ENCODE data around the gene INHBB.
"Not testable (repeated sequence)": the region's sequence is repeated elsewhere in the genome, so short reads cannot be mapped to it uniquely, and the experiment has no call there.

INHBB gene

GRCh38 chr2:120317180-120317533 lies 28.8 kb upstream of the INHBB start:
- Histone ChIP-seq H3K4me3 (ENCODE audit: low read length) (no peak overlapping the region), H3K4me1 (ENCODE audit: control insufficient read depth, insufficient read depth, low read length) (no peaks in the 10 kb centered on the region), H3K9me3 (replicated peaks; ENCODE audit: low read length) (no peaks in the 10 kb centered on the region), H3K36me3 (ENCODE audit: insufficient read depth, low read length) (no peaks in the 10 kb centered on the region), H3K9ac (ENCODE audit: low read depth, low read length) (no peak overlapping the region), H3K27me3 (ENCODE audit: control insufficient read depth, insufficient read depth, low read length) (peaks cover 26% of the 10 kb centered on the region), H3K4me2 (ENCODE audit: low read length) (no peak overlapping the region)

- Histone ChIP-seq H3K4me2 (ENCODE audit: low read length) (no peak overlapping the region), H3K9ac (ENCODE audit: low read depth, low read length) (no peak overlapping the region), H3K9me3 (replicated peaks; ENCODE audit: low read length) (no peaks in the 10 kb centered on the region)
Observed at GRCh38 chr2:120317916-120318315, 28.0 kb upstream of the INHBB start.

GRCh38 chr2:120318626-120319025 lies 27.3 kb upstream of the INHBB start:
- Histone ChIP-seq H3K36me3 (ENCODE audit: insufficient read depth, low read length) (no peaks in the 10 kb centered on the region), H3K27me3 (ENCODE audit: control insufficient read depth, insufficient read depth, low read length) (peaks cover 33% of the 10 kb centered on the region), H3K4me1 (ENCODE audit: control insufficient read depth, insufficient read depth, low read length) (peaks cover 6% of the 10 kb centered on the region)

More at GRCh38 chr2:120317916-120318315, 28.0 kb upstream of the INHBB start:
- Histone ChIP-seq H3K36me3 (ENCODE audit: insufficient read depth, low read length) (no peaks in the 10 kb centered on the region), H3K4me3 (ENCODE audit: low read length) (no peak overlapping the region), H3K27me3 (ENCODE audit: control insufficient read depth, insufficient read depth, low read length) (peaks cover 27% of the 10 kb centered on the region), H3K4me1 (ENCODE audit: control insufficient read depth, insufficient read depth, low read length) (no peaks in the 10 kb centered on the region)

GRCh38 chr2:120319123-120319522 lies 26.8 kb upstream of the INHBB start:
- H3K4me2 ChIP-seq (ENCODE audit: low read length) = no peak overlapping the region
- no peaks in the 10 kb centered on the region for H3K36me3 ChIP-seq (ENCODE audit: insufficient read depth, low read length)
- H3K27me3 ChIP-seq (ENCODE audit: control insufficient read depth, insufficient read depth, low read length) = peaks cover 38% of the 10 kb centered on the region
- no peaks in the 10 kb centered on the region for H3K9me3 ChIP-seq (replicated peaks; ENCODE audit: low read length)
- peaks cover 6% of the 10 kb centered on the region for H3K4me1 ChIP-seq (ENCODE audit: control insufficient read depth, insufficient read depth, low read length)
- H3K4me3 ChIP-seq (ENCODE audit: low read length) = no peak overlapping the region
- H3K9ac ChIP-seq (ENCODE audit: low read depth, low read length) = no peak overlapping the region

More at GRCh38 chr2:120318626-120319025, 27.3 kb upstream of the INHBB start:
- no peak overlapping the region for H3K9ac ChIP-seq (ENCODE audit: low read depth, low read length)
- H3K4me3 ChIP-seq (ENCODE audit: low read length) = no peak overlapping the region
- H3K9me3 ChIP-seq (replicated peaks; ENCODE audit: low read length) = no peaks in the 10 kb centered on the region
- H3K4me2 ChIP-seq (ENCODE audit: low read length) = no peak overlapping the region

- H3K4me3 ChIP-seq (ENCODE audit: low read length) = no peak overlapping the region
- no peak overlapping the region for H3K4me2 ChIP-seq (ENCODE audit: low read length)
- no peak overlapping the region for H3K9ac ChIP-seq (ENCODE audit: low read depth, low read length)
- H3K4me1 ChIP-seq (ENCODE audit: control insufficient read depth, insufficient read depth, low read length) = peaks cover 6% of the 10 kb centered on the region
- no peaks in the 10 kb centered on the region for H3K36me3 ChIP-seq (ENCODE audit: insufficient read depth, low read length)
- H3K27me3 ChIP-seq (ENCODE audit: control insufficient read depth, insufficient read depth, low read length) = peaks cover 44% of the 10 kb centered on the region
- no peaks in the 10 kb centered on the region for H3K9me3 ChIP-seq (replicated peaks; ENCODE audit: low read length)
Observed at GRCh38 chr2:120319686-120320317, 26.1 kb upstream of the INHBB start.

GRCh38 chr2:120320318-120320851 lies 25.6 kb upstream of the INHBB start:
- no peak overlapping the region for H3K4me2 ChIP-seq (ENCODE audit: low read length)
- H3K4me3 ChIP-seq (ENCODE audit: low read length) = no peak overlapping the region
- no peaks in the 10 kb centered on the region for H3K9me3 ChIP-seq (replicated peaks; ENCODE audit: low read length)
- no peak overlapping the region for H3K9ac ChIP-seq (ENCODE audit: low read depth, low read length)
- H3K36me3 ChIP-seq (ENCODE audit: insufficient read depth, low read length) = no peaks in the 10 kb centered on the region
- H3K27me3 ChIP-seq (ENCODE audit: control insufficient read depth, insufficient read depth, low read length) = peaks cover 42% of the 10 kb centered on the region
- H3K4me1 ChIP-seq (ENCODE audit: control insufficient read depth, insufficient read depth, low read length) = peaks cover 6% of the 10 kb centered on the region

GRCh38 chr2:120320887-120321556 lies 24.9 kb upstream of the INHBB start:
- H3K4me1 ChIP-seq (ENCODE audit: control insufficient read depth, insufficient read depth, low read length); H3K4me3 ChIP-seq (ENCODE audit: low read length); H3K4me2 ChIP-seq (ENCODE audit: low read length); H3K9me3 ChIP-seq (replicated peaks; ENCODE audit: low read length); H3K36me3 ChIP-seq (ENCODE audit: insufficient read depth, low read length); H3K9ac ChIP-seq (ENCODE audit: low read depth, low read length): not testable (repeated sequence)
- peaks cover 42% of the 10 kb centered on the region for H3K27me3 ChIP-seq (ENCODE audit: control insufficient read depth, insufficient read depth, low read length)

GRCh38 chr2:120321721-120322284 lies 24.1 kb upstream of the INHBB start:
- Histone ChIP-seq H3K9me3 (replicated peaks; ENCODE audit: low read length) (no peaks in the 10 kb centered on the region), H3K36me3 (ENCODE audit: insufficient read depth, low read length) (no peaks in the 10 kb centered on the region), H3K9ac (ENCODE audit: low read depth, low read length) (no peak overlapping the region), H3K4me2 (ENCODE audit: low read length) (no peak overlapping the region), H3K4me1 (ENCODE audit: control insufficient read depth, insufficient read depth, low read length) (peaks cover 6% of the 10 kb centered on the region), H3K4me3 (ENCODE audit: low read length) (no peak overlapping the region), H3K27me3 (ENCODE audit: control insufficient read depth, insufficient read depth, low read length) (peaks cover 47% of the 10 kb centered on the region)

- no peak overlapping the region for H3K4me2 ChIP-seq (ENCODE audit: low read length)
- no peaks in the 10 kb centered on the region for H3K36me3 ChIP-seq (ENCODE audit: insufficient read depth, low read length)
- H3K27me3 ChIP-seq (ENCODE audit: control insufficient read depth, insufficient read depth, low read length) = peaks cover 52% of the 10 kb centered on the region
- no peak overlapping the region for H3K4me3 ChIP-seq (ENCODE audit: low read length)
- no peak overlapping the region for H3K9ac ChIP-seq (ENCODE audit: low read depth, low read length)
- no peaks in the 10 kb centered on the region for H3K9me3 ChIP-seq (replicated peaks; ENCODE audit: low read length)
- H3K4me1 ChIP-seq (ENCODE audit: control insufficient read depth, insufficient read depth, low read length) = peaks cover 6% of the 10 kb centered on the region
Observed at GRCh38 chr2:120322329-120322728, 23.6 kb upstream of the INHBB start.

- Histone ChIP-seq H3K4me1 (ENCODE audit: control insufficient read depth, insufficient read depth, low read length) (peaks cover 6% of the 10 kb centered on the region), H3K4me3 (ENCODE audit: low read length) (no peak overlapping the region), H3K9me3 (replicated peaks; ENCODE audit: low read length) (no peaks in the 10 kb centered on the region), H3K27me3 (ENCODE audit: control insufficient read depth, insufficient read depth, low read length) (peaks cover 57% of the 10 kb centered on the region), H3K4me2 (ENCODE audit: low read length) (peak overlapping the region; percentile 58), H3K9ac (ENCODE audit: low read depth, low read length) (no peak overlapping the region), H3K36me3 (ENCODE audit: insufficient read depth, low read length) (no peaks in the 10 kb centered on the region)
Observed at GRCh38 chr2:120323214-120323613, 22.7 kb upstream of the INHBB start.

GRCh38 chr2:120323807-120324399 lies 22.0 kb upstream of the INHBB start:
- Histone ChIP-seq H3K9me3 (replicated peaks; ENCODE audit: low read length) (no peaks in the 10 kb centered on the region), H3K27me3 (ENCODE audit: control insufficient read depth, insufficient read depth, low read length) (peaks cover 59% of the 10 kb centered on the region), H3K4me3 (ENCODE audit: low read length) (no peak overlapping the region), H3K9ac (ENCODE audit: low read depth, low read length) (no peak overlapping the region), H3K4me1 (ENCODE audit: control insufficient read depth, insufficient read depth, low read length) (peaks cover 6% of the 10 kb centered on the region), H3K36me3 (ENCODE audit: insufficient read depth, low read length) (no peaks in the 10 kb centered on the region), H3K4me2 (ENCODE audit: low read length) (no peak overlapping the region)

Measured in skeletal muscle satellite cell (primary cell).